Measurements from ENCODE around the gene TUBGCP2.

The TUBGCP2 gene

GRCh38 chr10:133344236-133344635 is 35.6 kb upstream of the TUBGCP2 start:
- in situ Hi-C loops (cut with MboI; ENCODE audit: low sequenced_read_pairs) = no loop called here

GRCh38 chr10:133343558-133343957 is 34.9 kb upstream of the TUBGCP2 start:
- in situ Hi-C loops (cut with MboI; ENCODE audit: low sequenced_read_pairs) = no loop called here

- in situ Hi-C loops (cut with MboI; ENCODE audit: low sequenced_read_pairs) = no loop called here
These were observed 34.3 kb upstream of the TUBGCP2 start for GRCh38 chr10:133342942-133343341.

GRCh38 chr10:133341983-133342382 is 33.3 kb upstream of the TUBGCP2 start:
- in situ Hi-C loops (cut with MboI; ENCODE audit: low sequenced_read_pairs) = no loop called here

- in situ Hi-C loops (cut with MboI; ENCODE audit: low sequenced_read_pairs) = no loop called here
These were observed 31.2 kb upstream of the TUBGCP2 start for GRCh38 chr10:133339708-133340380.

- in situ Hi-C loops (cut with MboI; ENCODE audit: low sequenced_read_pairs) = no loop called here
These were observed 29.7 kb upstream of the TUBGCP2 start for GRCh38 chr10:133338080-133339071.

GRCh38 chr10:133337370-133337725 is 28.7 kb upstream of the TUBGCP2 start:
- in situ Hi-C loops (cut with MboI; ENCODE audit: low sequenced_read_pairs) = no loop called here

- in situ Hi-C loops (cut with MboI; ENCODE audit: low sequenced_read_pairs) = no loop called here
These were observed 28.1 kb upstream of the TUBGCP2 start, which contains the start of gene CALY for GRCh38 chr10:133336577-133337369. CALY (minus strand) TSS chr10:133336896; CDS start chr10:133328989, 7,907 bp downstream.

GRCh38 chr10:133336118-133336576 is 27.5 kb upstream of the TUBGCP2 start:
- in situ Hi-C loops (cut with MboI; ENCODE audit: low sequenced_read_pairs) = no loop called here

- in situ Hi-C loops (cut with MboI; ENCODE audit: low sequenced_read_pairs) = no loop called here
These were observed 26.8 kb upstream of the TUBGCP2 start for GRCh38 chr10:133335246-133336117.

GRCh38 chr10:133334503-133335245 is 26.0 kb upstream of the TUBGCP2 start:
- in situ Hi-C loops (cut with MboI; ENCODE audit: low sequenced_read_pairs) = no loop called here

GRCh38 chr10:133332936-133333699 is 24.4 kb upstream of the TUBGCP2 start:
- in situ Hi-C loops (cut with MboI; ENCODE audit: low sequenced_read_pairs) = no loop called here

- in situ Hi-C loops (cut with MboI; ENCODE audit: low sequenced_read_pairs) = no loop called here
These were observed 21.0 kb upstream of the TUBGCP2 start for GRCh38 chr10:133329491-133330202.

GRCh38 chr10:133328358-133329343 is 20.0 kb upstream of the TUBGCP2 start:
- in situ Hi-C loops (cut with MboI; ENCODE audit: low sequenced_read_pairs) = no loop called here

- in situ Hi-C loops (cut with MboI; ENCODE audit: low sequenced_read_pairs) = no loop called here
These were observed 19.1 kb upstream of the TUBGCP2 start for GRCh38 chr10:133327651-133328357.
